PC-9 (cell line): ENCODE measurements around the gene CRYAA. TPM values are rescaled to one million over a fixed set of nuclear protein-coding genes. Genes with fewer than 3 reads are reported as not detected.

Experiments
- BruUV-seq: library from RNA; stranded (reverse); fragments of 400-500 nt; replicated peaks from 2 replicates; lab custom pipeline; 2021; lab: Mats Ljungman, UMichigan
- CTCF ChIA-PET: fragments of 300-600 bp; sonication (Branson Sonifier 250); formaldehyde crosslinking; loops from one replicate; lab custom pipeline; 2022; ENCODE audit warnings: antibody characterized with exemption; lab: Charles Lee
- POLR2A ChIA-PET: fragments of 300-600 bp; sonication (Branson Sonifier 250); formaldehyde crosslinking; loops from one replicate; lab custom pipeline; 2022; ENCODE audit warnings: antibody characterized with exemption; ENCODE audit not compliant: unreplicated experiment; lab: Charles Lee
- DNase-seq, 2 experiments: peaks; one replicate each; pipeline versions ENCODE4 v3.0.0 to v3.0.0-alpha.2; 2015 to 2022; ENCODE audit warnings: mixed read lengths in 1 of 2
- H2AFZ ChIP-seq: fragments of 200-600 bp; sonication (generic); 2 replicates; pipeline ENCODE4 v1.8.1; 2017; ENCODE audit warnings: antibody characterized with exemption
- H3F3A ChIP-seq: fragments of 200-600 bp; sonication (generic); 2 replicates; pipeline ENCODE4 v1.8.1; 2017; ENCODE audit warnings: antibody characterized with exemption, mild to moderate bottlenecking, low read depth; ENCODE audit not compliant: insufficient read depth
- H3K27ac ChIP-seq: fragments of 200-600 bp; sonication (generic); 2 replicates; pipeline ENCODE4 v1.6.1; 2016; ENCODE audit warnings: mixed run types
- H3K27me3 ChIP-seq: fragments of 200-600 bp; sonication (generic); 2 replicates; pipeline ENCODE4 v1.6.1; 2016; ENCODE audit warnings: low read depth, mixed run types; ENCODE audit not compliant: insufficient read depth
- H3K36me3 ChIP-seq: fragments of 200-600 bp; sonication (generic); 2 replicates; pipeline ENCODE4 v1.6.1; 2016; ENCODE audit warnings: low read depth, mixed run types
- H3K4me1 ChIP-seq: fragments of 200-600 bp; sonication (generic); replicated peaks from 2 replicates; pipeline ENCODE4 v1.6.1; 2016; ENCODE audit warnings: mixed run types; ENCODE audit not compliant: insufficient read depth
- H3K4me2 ChIP-seq: fragments of 200-600 bp; sonication (generic); 2 replicates; pipeline ENCODE4 v1.6.1; 2017; ENCODE audit warnings: mixed run types
- H3K4me3 ChIP-seq: fragments of 200-600 bp; sonication (generic); 2 replicates; pipeline ENCODE4 v1.6.1; 2016; ENCODE audit warnings: mixed run types
- H3K79me2 ChIP-seq: fragments of 200-600 bp; sonication (generic); 2 replicates; pipeline ENCODE4 v1.6.1; 2017; ENCODE audit warnings: low read depth, mixed run types
- H3K9me2 ChIP-seq: fragments of 200-600 bp; sonication (generic); 2 replicates; pipeline ENCODE4 v1.8.1; 2017; ENCODE audit warnings: mild to moderate bottlenecking; ENCODE audit not compliant: insufficient read depth
- H3K9me3 ChIP-seq: fragments of 200-600 bp; sonication (generic); 2 replicates; pipeline ENCODE4 v1.8.1; 2016; ENCODE audit warnings: low read depth; ENCODE audit not compliant: insufficient read depth
- H4K20me1 ChIP-seq: fragments of 200-600 bp; sonication (generic); 2 replicates; pipeline ENCODE4 v1.8.1; 2017; ENCODE audit not compliant: insufficient read depth
- EZH2 ChIP-seq: fragments of 200-600 bp; sonication (generic); IDR thresholded peaks from 2 replicates; pipeline ENCODE4 v1.8.0; 2017; ENCODE audit warnings: antibody characterized with exemption, low read depth
- intact Hi-C: fragments of 100-400 bp; cut with micrococcal nuclease; formaldehyde crosslinking; loops from one replicate; pipeline ENCODE4 v1.10.0; 2022; ENCODE audit not compliant: unreplicated experiment
- total RNA-seq: library from RNA; stranded (reverse); gene quantifications from 2 replicates; pipeline ENCODE4 v1.2.3, GENCODE V29; 2021
- TF ChIP-seq, protein P1 (sequence below): fragments of 200-600 bp; sonication (generic); conservative IDR thresholded peaks from 2 replicates; pipeline ENCODE4 v1.6.1; 2017; ENCODE audit warnings: mixed run types, antibody characterized with exemption, mild to moderate bottlenecking, moderate library complexity

CRYAA gene
- total RNA-seq, 1 experiment from 2014 or later = not detected

DNA sequence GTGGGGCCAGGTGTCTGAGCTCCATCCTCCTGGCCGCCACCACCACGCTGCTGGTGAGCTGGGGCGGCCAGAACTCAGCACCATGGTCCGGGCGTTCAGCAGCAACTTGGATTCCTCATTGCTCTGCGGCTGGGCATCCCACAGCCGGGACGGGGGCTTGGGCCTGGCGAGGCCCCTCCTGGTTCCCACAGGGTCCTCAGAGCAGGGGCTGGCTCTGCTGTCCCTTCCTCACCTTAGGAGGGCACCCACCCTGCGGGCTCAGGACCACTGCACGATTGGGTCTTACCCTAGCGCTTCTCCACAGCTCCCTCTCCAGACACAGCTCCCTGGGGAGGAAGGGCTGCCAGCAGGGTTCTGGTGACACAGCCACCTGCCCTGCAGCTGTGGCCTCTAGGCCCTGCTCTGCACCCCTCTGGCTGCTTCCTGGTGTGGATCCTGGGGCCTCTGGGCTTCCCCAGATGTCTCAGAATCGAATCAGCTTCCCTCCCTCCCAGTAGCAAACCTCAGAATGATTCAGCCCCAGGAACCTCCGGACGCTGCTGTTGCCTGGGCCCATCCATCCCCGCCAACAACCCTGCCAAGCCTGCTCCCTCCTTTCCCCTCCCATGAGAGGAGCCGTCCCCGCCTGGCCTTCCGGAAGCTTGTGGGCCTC, 25.0 kb downstream of the CRYAA start:
- H2AFZ ChIP-seq = no peak overlapping the region
- CTCF ChIA-PET = no interaction called here

GRCh38 chr21:43194303-43195120, 25.7 kb downstream of the CRYAA start:
- no peak for TF ChIP-seq EZH2
- TF ChIP-seq, protein P1, sequence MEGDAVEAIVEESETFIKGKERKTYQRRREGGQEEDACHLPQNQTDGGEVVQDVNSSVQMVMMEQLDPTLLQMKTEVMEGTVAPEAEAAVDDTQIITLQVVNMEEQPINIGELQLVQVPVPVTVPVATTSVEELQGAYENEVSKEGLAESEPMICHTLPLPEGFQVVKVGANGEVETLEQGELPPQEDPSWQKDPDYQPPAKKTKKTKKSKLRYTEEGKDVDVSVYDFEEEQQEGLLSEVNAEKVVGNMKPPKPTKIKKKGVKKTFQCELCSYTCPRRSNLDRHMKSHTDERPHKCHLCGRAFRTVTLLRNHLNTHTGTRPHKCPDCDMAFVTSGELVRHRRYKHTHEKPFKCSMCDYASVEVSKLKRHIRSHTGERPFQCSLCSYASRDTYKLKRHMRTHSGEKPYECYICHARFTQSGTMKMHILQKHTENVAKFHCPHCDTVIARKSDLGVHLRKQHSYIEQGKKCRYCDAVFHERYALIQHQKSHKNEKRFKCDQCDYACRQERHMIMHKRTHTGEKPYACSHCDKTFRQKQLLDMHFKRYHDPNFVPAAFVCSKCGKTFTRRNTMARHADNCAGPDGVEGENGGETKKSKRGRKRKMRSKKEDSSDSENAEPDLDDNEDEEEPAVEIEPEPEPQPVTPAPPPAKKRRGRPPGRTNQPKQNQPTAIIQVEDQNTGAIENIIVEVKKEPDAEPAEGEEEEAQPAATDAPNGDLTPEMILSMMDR = no peak
- intact Hi-C loops = no loop called here
- Histone ChIP-seq H3K4me1 (peaks cover 36% of the 10 kb centered on the region), H3K27ac (no peak overlapping the region), H3F3A (peaks cover 26% of the 10 kb centered on the region), H3K27me3 (no peaks in the 10 kb centered on the region), H3K4me2 (0 out of 2 replicates have a peak overlapping the region, but pooled peaks have one; percentile 13), H3K9me2 (no peaks in the 10 kb centered on the region), H3K36me3 (no peaks in the 10 kb centered on the region), H4K20me1 (no peaks in the 10 kb centered on the region), H3K4me3 (no peak overlapping the region), H2AFZ (no peak overlapping the region), H3K9me3 (no peaks in the 10 kb centered on the region), H3K79me2 (no peaks in the 10 kb centered on the region)
- ChIA-PET CTCF (no interaction called here), POLR2A (no interaction called here)
- no peak for DNase-seq
- no TSS peak for BruUV-seq

More for the DNA sequence above, 25.0 kb downstream of the CRYAA start:
- DNase-seq = peak; percentile 60 to 61
- Histone ChIP-seq H3K4me3 (no peak overlapping the region), H3K9me2 (no peaks in the 10 kb centered on the region), H4K20me1 (no peaks in the 10 kb centered on the region), H3K4me1 (peaks cover 36% of the 10 kb centered on the region), H3K79me2 (no peaks in the 10 kb centered on the region), H3K9me3 (no peaks in the 10 kb centered on the region), H3K27ac (no peak overlapping the region), H3K4me2 (0 out of 2 replicates have a peak overlapping the region, but pooled peaks have one; percentile 13), H3F3A (peaks cover 26% of the 10 kb centered on the region), H3K27me3 (no peaks in the 10 kb centered on the region), H3K36me3 (no peaks in the 10 kb centered on the region)
- no peak for TF ChIP-seq EZH2
- TF ChIP-seq, protein P1 = no peak
- POLR2A ChIA-PET = interaction anchor here (0.6 kb wide), 1 partner anchor 148 kb away, joined by 3 read pairs; no protein-coding TSS in a partner anchor
- intact Hi-C loops = no loop called here
- BruUV-seq = no TSS peak

DNA sequence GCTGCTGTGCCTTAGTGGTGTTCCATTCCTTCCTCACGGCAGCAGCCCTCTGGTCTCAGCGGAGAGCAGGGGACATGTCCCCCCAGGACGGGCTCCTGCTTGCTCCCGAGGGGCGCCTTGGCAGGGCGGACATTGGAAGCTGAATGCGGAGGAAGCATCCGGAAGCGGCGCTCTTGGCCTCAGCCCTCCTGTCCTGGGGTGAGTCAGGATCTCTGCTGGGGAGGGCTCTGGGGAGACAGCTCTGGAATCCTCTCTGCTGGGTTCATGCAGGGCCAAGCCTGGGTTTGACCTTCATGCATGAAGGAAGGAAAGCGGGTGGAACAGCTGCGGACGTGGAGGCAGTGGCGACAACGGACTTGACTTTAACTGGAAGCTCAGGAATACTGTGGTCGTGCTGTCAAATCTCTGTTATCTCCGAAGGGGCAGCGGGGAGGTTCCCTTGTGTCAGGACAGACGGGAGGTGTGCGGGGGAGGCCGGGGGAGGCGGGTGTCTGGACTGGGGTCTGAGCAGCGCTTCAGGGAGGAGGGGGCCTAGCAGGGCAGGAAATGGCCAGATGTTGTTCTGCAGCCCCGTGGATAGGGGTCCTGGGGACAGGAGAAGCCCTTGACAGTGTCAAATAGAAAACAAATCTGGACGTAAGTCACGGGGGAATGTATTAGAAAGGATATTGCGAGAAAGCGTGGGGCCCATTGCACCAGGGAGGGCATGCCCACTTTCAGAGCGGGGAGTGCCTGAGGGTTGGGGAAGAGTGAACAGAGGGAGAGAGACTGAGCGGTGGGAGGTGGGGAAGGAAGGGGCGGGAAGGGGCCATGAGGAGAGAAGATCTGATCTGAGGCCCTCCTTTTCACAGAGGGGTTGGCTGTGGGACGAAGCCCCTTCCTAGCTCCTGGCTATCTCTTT, 26.6 kb downstream of the CRYAA start:
- CTCF ChIA-PET = no interaction called here
- intact Hi-C loops = no loop called here

More for the DNA sequence above, 26.6 kb downstream of the CRYAA start:
- Histone ChIP-seq H3K4me1 (peaks cover 36% of the 10 kb centered on the region), H3K27ac (no peak overlapping the region), H3K9me2 (no peaks in the 10 kb centered on the region), H3K9me3 (no peaks in the 10 kb centered on the region), H3K79me2 (no peaks in the 10 kb centered on the region), H3F3A (peaks cover 26% of the 10 kb centered on the region), H3K36me3 (no peaks in the 10 kb centered on the region), H4K20me1 (no peaks in the 10 kb centered on the region), H2AFZ (no peak overlapping the region), H3K4me3 (no peak overlapping the region), H3K4me2 (no peak overlapping the region), H3K27me3 (no peaks in the 10 kb centered on the region)
- POLR2A ChIA-PET = no interaction called here
- no peak for TF ChIP-seq EZH2
- no peak for DNase-seq
- BruUV-seq = no TSS peak
